CD8-positive, alpha-beta memory T cell (primary cell): ENCODE results near the gene SPECC1. TPM values are rescaled to one million over a fixed set of nuclear protein-coding genes. Genes with fewer than 3 reads are reported as not detected.

Experiments
- CTCF ChIA-PET: fragments of 350-600 bp; sonication (Branson Sonifier 250); formaldehyde crosslinking; loops from one replicate; lab custom pipeline; 2021; ENCODE audit warnings: antibody characterized with exemption; lab: Charles Lee
- POLR2A ChIA-PET: fragments of 350-600 bp; sonication (Branson Sonifier 250); formaldehyde crosslinking; loops from one replicate; lab custom pipeline; 2021; ENCODE audit warnings: antibody characterized with exemption; lab: Charles Lee
- DNase-seq, 5 donors: peaks; one replicate each; pipeline versions ENCODE4 v3.0.0 to v3.0.0-alpha.2; 2020 to 2022; ENCODE audit warnings: mixed read lengths in 1 of 5
- H3K27ac ChIP-seq: one replicate; pipeline ENCODE4 v1.7.0; 2013; ENCODE audit warnings: low read depth, mild to moderate bottlenecking, low read length, moderate library complexity
- H3K27me3 ChIP-seq: 2 replicates; pipeline ENCODE4 v1.7.0; 2013; ENCODE audit warnings: low read length, mild to moderate bottlenecking; ENCODE audit not compliant: insufficient read depth, poor library complexity, severe bottlenecking
- H3K36me3 ChIP-seq: 2 replicates; pipeline ENCODE4 v1.7.0; 2013; ENCODE audit warnings: mild to moderate bottlenecking, low read length, moderate library complexity; ENCODE audit not compliant: insufficient read depth
- H3K4me1 ChIP-seq: 2 replicates; pipeline ENCODE4 v1.7.0; 2013; ENCODE audit warnings: mild to moderate bottlenecking, low read length, moderate library complexity; ENCODE audit not compliant: insufficient read depth
- H3K4me3 ChIP-seq: 2 replicates; pipeline ENCODE4 v1.7.0; 2013; ENCODE audit warnings: mild to moderate bottlenecking, low read length
- H3K9me3 ChIP-seq: 2 replicates; pipeline ENCODE4 v1.7.0; 2013; ENCODE audit warnings: mild to moderate bottlenecking, low read length
- H3K27ac Mint-ChIP-seq, 8 donors: one replicate each; pipeline ENCODE4 v1.8.0; 2020 to 2021; ENCODE audit warnings: mixed read lengths in 8 of 8, mild to moderate bottlenecking in 6 of 8, inconsistent platforms in 3 of 8, moderate library complexity in 3 of 8
- H3K27me3 Mint-ChIP-seq, 2 donors: one replicate each; pipeline ENCODE4 v1.8.0; 2020 to 2021; ENCODE audit warnings: mixed read lengths in 2 of 2, mild to moderate bottlenecking in 1 of 2, moderate library complexity in 1 of 2
- H3K36me3 Mint-ChIP-seq, 3 donors: one replicate each; pipeline ENCODE4 v1.8.0; 2020 to 2021; ENCODE audit warnings: mixed read lengths in 3 of 3, inconsistent platforms in 1 of 3, mild to moderate bottlenecking in 1 of 3
- H3K4me1 Mint-ChIP-seq, 3 donors: one replicate each; pipeline ENCODE4 v1.8.0; 2020 to 2021; ENCODE audit warnings: mixed read lengths in 3 of 3, inconsistent platforms in 1 of 3, mild to moderate bottlenecking in 1 of 3
- H3K4me3 Mint-ChIP-seq, 7 donors: one replicate each; pipeline ENCODE4 v1.8.0; 2020 to 2021; ENCODE audit warnings: mixed read lengths in 7 of 7, mild to moderate bottlenecking in 6 of 7, moderate library complexity in 4 of 7, inconsistent platforms in 2 of 7
- H3K9me3 Mint-ChIP-seq, 5 donors: one replicate each; pipeline ENCODE4 v1.8.0; 2020 to 2022; ENCODE audit warnings: mixed read lengths in 5 of 5, mild to moderate bottlenecking in 3 of 5, moderate library complexity in 2 of 5, inconsistent platforms in 1 of 5
- polyA plus RNA-seq: library from polyadenylated mRNA; unstranded; fragments of 300-500 nt; fragmentation: Illumina TruSeq; gene quantifications from one replicate; pipeline ENCODE4 v1.2.3, GENCODE V29; 2021
- total RNA-seq, 2 experiments: library from RNA; stranded (reverse); gene quantifications; one replicate each; pipeline ENCODE4 v1.2.3, GENCODE V29; 2021

SPECC1 gene
- total and polyA plus RNA-seq, 3 experiments from 2014 or later = 12.5 to 15.9 (median 13.4) TPM

- H3K36me3 ChIP-seq = no peaks in the 10 kb centered on the region
- DNase-seq = no peak
- no peak overlapping the region for H3K27ac ChIP-seq
- Mint-ChIP-seq H3K4me3 (no peak overlapping the region), H3K4me1 (peaks cover 14 to 26% (median 20%) of the 10 kb centered on the region in 3 donors), H3K27me3 (peaks cover 0 to 8% of the 10 kb centered on the region in 2 donors), H3K27ac (peak overlapping the region in 1 of 8 donors; percentile 6), H3K9me3 (no peaks in the 10 kb centered on the region), H3K36me3 (no peaks in the 10 kb centered on the region)
- ChIA-PET CTCF (interaction anchor here (0.6 kb wide), 1 partner anchor 1729 kb away, joined by 3 read pairs; no protein-coding TSS in a partner anchor), POLR2A (no interaction called here)
- no peaks in the 10 kb centered on the region for H3K27me3 ChIP-seq
- no peak overlapping the region for H3K4me3 ChIP-seq
- H3K9me3 ChIP-seq = no peaks in the 10 kb centered on the region
- H3K4me1 ChIP-seq = peaks cover 16% of the 10 kb centered on the region
Measured at GRCh38 chr17:20039037-20039436, 29.9 kb downstream of the SPECC1 start.

GRCh38 chr17:20040216-20040615 is 31.1 kb downstream of the SPECC1 start:
- peaks cover 0 to 8% of the 10 kb centered on the region in 2 donors for H3K27me3 Mint-ChIP-seq
- CTCF ChIA-PET = no interaction called here

GRCh38 chr17:20043021-20043420 is 33.9 kb downstream of the SPECC1 start:
- Mint-ChIP-seq H3K4me3 (peak overlapping the region in 6 of 7 donors; percentile 16 to 57 (median 43)), H3K36me3 (peaks cover 0 to 2% (median 0%) of the 10 kb centered on the region in 3 donors), H3K27me3 (peaks cover 0 to 3% of the 10 kb centered on the region in 2 donors), H3K9me3 (no peaks in the 10 kb centered on the region), H3K4me1 (peaks cover 25 to 42% (median 33%) of the 10 kb centered on the region in 3 donors), H3K27ac (peak overlapping the region in 7 of 8 donors; percentile 11 to 88 (median 60))
- CTCF ChIA-PET = interaction anchor here (1.1 to 1.4 kb wide), 2 partner anchors 30 to 34 kb away, joined by 3 read pairs; partner anchors contain the start of gene SPECC1
- DNase-seq = peak in 2 of 5 donors; percentile 14 to 15
- H3K27ac ChIP-seq = no peak overlapping the region
- POLR2A ChIA-PET = interaction anchor here (0.9 kb wide), 1 partner anchor 33 kb away, joined by 4 read pairs; the partner anchor contains the start of gene SPECC1
- no peaks in the 10 kb centered on the region for H3K36me3 ChIP-seq
- H3K27me3 ChIP-seq = no peaks in the 10 kb centered on the region
- no peak overlapping the region for H3K4me3 ChIP-seq
- no peaks in the 10 kb centered on the region for H3K9me3 ChIP-seq
- peaks cover 16% of the 10 kb centered on the region for H3K4me1 ChIP-seq

More at GRCh38 chr17:20040216-20040615, 31.1 kb downstream of the SPECC1 start:
- Histone ChIP-seq H3K9me3 (no peaks in the 10 kb centered on the region), H3K36me3 (no peaks in the 10 kb centered on the region), H3K4me1 (peaks cover 16% of the 10 kb centered on the region), H3K27me3 (no peaks in the 10 kb centered on the region), H3K27ac (no peak overlapping the region), H3K4me3 (no peak overlapping the region)
- POLR2A ChIA-PET = no interaction called here
- no peaks in the 10 kb centered on the region for H3K9me3 Mint-ChIP-seq
- DNase-seq = no peak
- no peak overlapping the region for H3K4me3 Mint-ChIP-seq
- no peaks in the 10 kb centered on the region for H3K36me3 Mint-ChIP-seq
- peaks cover 20 to 37% (median 28%) of the 10 kb centered on the region in 3 donors for H3K4me1 Mint-ChIP-seq
- H3K27ac Mint-ChIP-seq = no peak overlapping the region

GRCh38 chr17:20045476-20045875 is 36.3 kb downstream of the SPECC1 start:
- Mint-ChIP-seq H3K9me3 (no peaks in the 10 kb centered on the region), H3K27ac (peak overlapping the region in 3 of 8 donors; percentile 14 to 32 (median 14)), H3K4me1 (peaks cover 25 to 42% (median 33%) of the 10 kb centered on the region in 3 donors), H3K27me3 (peaks cover 0 to 3% of the 10 kb centered on the region in 2 donors), H3K36me3 (peaks cover 0 to 2% (median 0%) of the 10 kb centered on the region in 3 donors), H3K4me3 (no peak overlapping the region)
- Histone ChIP-seq H3K27me3 (no peaks in the 10 kb centered on the region), H3K9me3 (no peaks in the 10 kb centered on the region), H3K4me1 (peaks cover 16% of the 10 kb centered on the region), H3K4me3 (no peak overlapping the region), H3K36me3 (no peaks in the 10 kb centered on the region), H3K27ac (no peak overlapping the region)
- no peak for DNase-seq
- CTCF ChIA-PET = no interaction called here
- POLR2A ChIA-PET = no interaction called here

GRCh38 chr17:20046629-20047028 is 37.5 kb downstream of the SPECC1 start:
- no peaks in the 10 kb centered on the region for H3K36me3 ChIP-seq
- Mint-ChIP-seq H3K27ac (no peak overlapping the region), H3K4me1 (peaks cover 25 to 37% (median 33%) of the 10 kb centered on the region in 3 donors), H3K36me3 (peaks cover 0 to 2% (median 0%) of the 10 kb centered on the region in 3 donors), H3K9me3 (no peaks in the 10 kb centered on the region), H3K27me3 (peaks cover 0 to 3% of the 10 kb centered on the region in 2 donors), H3K4me3 (no peak overlapping the region)
- H3K27ac ChIP-seq = no peak overlapping the region
- no peak overlapping the region for H3K4me3 ChIP-seq
- no peaks in the 10 kb centered on the region for H3K27me3 ChIP-seq
- no peak for DNase-seq
- no peaks in the 10 kb centered on the region for H3K9me3 ChIP-seq
- POLR2A ChIA-PET = no interaction called here
- CTCF ChIA-PET = no interaction called here
- peaks cover 16% of the 10 kb centered on the region for H3K4me1 ChIP-seq

- CTCF ChIA-PET = no interaction called here
- H3K27ac ChIP-seq = no peak overlapping the region
- no peak for DNase-seq
- no peaks in the 10 kb centered on the region for H3K9me3 ChIP-seq
- Mint-ChIP-seq H3K9me3 (no peaks in the 10 kb centered on the region), H3K27me3 (no peaks in the 10 kb centered on the region), H3K36me3 (peaks cover 5 to 9% (median 8%) of the 10 kb centered on the region in 3 donors), H3K4me1 (no peaks in the 10 kb centered on the region), H3K4me3 (no peak overlapping the region), H3K27ac (no peak overlapping the region)
- POLR2A ChIA-PET = no interaction called here
- no peak overlapping the region for H3K4me3 ChIP-seq
- no peaks in the 10 kb centered on the region for H3K27me3 ChIP-seq
- no peaks in the 10 kb centered on the region for H3K36me3 ChIP-seq
- no peaks in the 10 kb centered on the region for H3K4me1 ChIP-seq
Measured at GRCh38 chr17:20051624-20052023, 42.5 kb downstream of the SPECC1 start.

- H3K4me3 Mint-ChIP-seq = no peak overlapping the region
- peaks cover 5 to 8% (median 7%) of the 10 kb centered on the region in 3 donors for H3K36me3 Mint-ChIP-seq
- H3K27ac ChIP-seq = no peak overlapping the region
- no peaks in the 10 kb centered on the region for H3K27me3 Mint-ChIP-seq
- H3K27ac Mint-ChIP-seq = peak overlapping the region in 1 of 8 donors; percentile 66
- DNase-seq = no peak
- H3K27me3 ChIP-seq = no peaks in the 10 kb centered on the region
- ChIA-PET POLR2A (no interaction called here), CTCF (no interaction called here)
- H3K4me3 ChIP-seq = no peak overlapping the region
- H3K4me1 ChIP-seq = no peaks in the 10 kb centered on the region
- H3K9me3 Mint-ChIP-seq = no peaks in the 10 kb centered on the region
- H3K9me3 ChIP-seq = no peaks in the 10 kb centered on the region
- H3K36me3 ChIP-seq = no peaks in the 10 kb centered on the region
- no peaks in the 10 kb centered on the region for H3K4me1 Mint-ChIP-seq
Measured at GRCh38 chr17:20053361-20053964, 44.3 kb downstream of the SPECC1 start.

- no peaks in the 10 kb centered on the region for H3K4me1 ChIP-seq
- POLR2A ChIA-PET = no interaction called here
- no peak overlapping the region for H3K4me3 Mint-ChIP-seq
Measured at GRCh38 chr17:20059728-20060188, 50.6 kb downstream of the SPECC1 start.

More at GRCh38 chr17:20059728-20060188, 50.6 kb downstream of the SPECC1 start:
- Mint-ChIP-seq H3K4me1 (peaks cover 0 to 8% (median 2%) of the 10 kb centered on the region in 3 donors), H3K36me3 (peaks cover 0 to 4% (median 0%) of the 10 kb centered on the region in 3 donors), H3K9me3 (no peaks in the 10 kb centered on the region), H3K27me3 (no peaks in the 10 kb centered on the region), H3K27ac (no peak overlapping the region)
- Histone ChIP-seq H3K27ac (no peak overlapping the region), H3K27me3 (no peaks in the 10 kb centered on the region), H3K36me3 (no peaks in the 10 kb centered on the region), H3K9me3 (no peaks in the 10 kb centered on the region), H3K4me3 (no peak overlapping the region)
- no peak for DNase-seq
- CTCF ChIA-PET = no interaction called here
